ENCODE data around the gene FOXL3.
"Not testable (repeated sequence)": the region's sequence is repeated elsewhere in the genome, so short reads cannot be mapped to it uniquely, and the experiment has no call there.

Gene FOXL3

GRCh38 chr7:255038-255435 lies 34.9 kb upstream of the FOXL3 start:
- no peak for DNase-seq

DNA sequence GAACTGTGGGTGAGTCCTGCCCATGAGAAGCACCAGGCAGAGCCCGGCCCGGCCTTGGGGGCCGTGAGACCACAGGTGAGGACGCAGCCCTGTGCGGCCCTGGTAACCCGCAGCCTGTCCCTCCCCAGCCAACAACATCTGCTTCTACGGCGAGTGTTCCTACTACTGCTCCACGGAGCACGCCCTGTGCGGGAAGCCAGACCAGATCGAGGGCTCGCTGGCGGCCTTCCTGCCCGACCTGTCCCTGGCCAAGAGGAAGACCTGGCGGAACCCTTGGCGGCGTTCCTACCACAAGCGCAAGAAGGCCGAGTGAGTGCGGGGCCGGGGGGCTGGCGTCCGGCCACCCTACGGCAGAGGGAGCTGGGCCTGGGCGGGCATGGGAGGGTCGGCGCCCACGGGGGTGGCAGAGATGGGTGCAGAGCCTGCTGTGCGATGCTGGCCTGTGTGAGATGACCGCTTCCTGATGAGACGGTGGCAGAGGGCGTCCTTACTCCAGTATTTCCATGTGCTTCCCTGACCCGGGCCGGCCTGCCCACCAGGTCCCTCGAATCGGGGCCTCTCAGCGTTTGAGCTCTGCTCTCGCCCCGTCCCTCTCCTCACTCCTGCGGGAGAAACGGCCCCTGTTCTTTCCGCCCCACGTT lies 34.1 kb upstream of the FOXL3 start:
- DNase-seq: no peak

DNA sequence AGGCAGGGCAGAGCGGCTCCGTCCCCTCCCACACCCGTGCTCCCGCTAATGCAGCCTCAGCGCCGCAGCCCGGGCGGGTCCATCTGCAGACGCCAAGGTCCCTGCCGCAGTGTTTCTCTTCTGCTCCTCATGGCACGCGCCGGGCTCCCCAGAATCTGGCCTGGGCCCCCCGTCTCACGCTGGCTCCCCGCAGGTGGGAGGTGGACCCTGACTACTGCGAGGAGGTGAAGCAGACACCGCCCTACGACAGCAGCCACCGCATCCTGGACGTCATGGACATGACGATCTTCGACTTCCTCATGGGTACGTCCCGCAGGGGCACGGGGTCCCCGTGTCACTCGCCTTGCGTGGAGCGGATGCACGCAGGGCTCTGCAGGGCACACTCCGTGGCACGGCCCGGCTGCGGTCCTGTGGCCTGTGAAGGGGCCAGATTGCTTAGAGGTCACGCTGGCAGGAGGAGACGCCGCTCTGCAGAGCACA lies 33.5 kb upstream of the FOXL3 start:
- DNase-seq: no peak

DNA sequence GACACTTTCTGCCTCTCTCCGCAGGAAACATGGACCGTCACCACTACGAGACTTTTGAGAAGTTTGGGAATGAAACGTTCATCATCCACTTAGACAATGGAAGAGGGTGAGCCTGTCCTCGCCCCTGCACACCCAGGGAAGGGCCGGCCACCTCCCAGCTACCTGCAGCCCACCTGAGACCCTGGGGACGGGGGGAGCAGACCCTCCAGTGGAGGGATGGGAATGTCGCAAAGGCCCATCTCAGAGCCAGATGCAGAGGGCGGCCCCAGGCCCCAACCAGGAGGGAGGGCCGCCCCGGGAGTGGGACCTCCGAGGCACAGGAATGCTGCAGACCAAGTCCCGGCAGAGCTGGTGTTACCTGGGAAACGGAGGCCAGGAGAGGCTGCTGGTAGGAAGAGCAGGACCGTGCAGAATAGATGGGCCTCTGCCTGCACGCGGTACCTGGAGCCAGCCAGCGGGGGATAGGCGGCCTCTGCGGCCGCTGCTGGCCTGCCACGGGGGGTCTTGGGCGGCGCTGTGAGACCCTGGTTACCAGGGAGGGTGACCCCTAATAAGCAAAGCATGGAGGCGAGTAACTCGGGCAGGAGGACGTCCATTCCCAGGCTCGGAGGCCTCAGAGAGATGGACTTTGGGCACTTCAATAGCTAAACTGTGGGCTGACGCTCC lies 32.9 kb upstream of the FOXL3 start:
- no peak for DNase-seq

GRCh38 chr7:257647-257992 lies 32.4 kb upstream of the FOXL3 start:
- no peak for DNase-seq

DNA sequence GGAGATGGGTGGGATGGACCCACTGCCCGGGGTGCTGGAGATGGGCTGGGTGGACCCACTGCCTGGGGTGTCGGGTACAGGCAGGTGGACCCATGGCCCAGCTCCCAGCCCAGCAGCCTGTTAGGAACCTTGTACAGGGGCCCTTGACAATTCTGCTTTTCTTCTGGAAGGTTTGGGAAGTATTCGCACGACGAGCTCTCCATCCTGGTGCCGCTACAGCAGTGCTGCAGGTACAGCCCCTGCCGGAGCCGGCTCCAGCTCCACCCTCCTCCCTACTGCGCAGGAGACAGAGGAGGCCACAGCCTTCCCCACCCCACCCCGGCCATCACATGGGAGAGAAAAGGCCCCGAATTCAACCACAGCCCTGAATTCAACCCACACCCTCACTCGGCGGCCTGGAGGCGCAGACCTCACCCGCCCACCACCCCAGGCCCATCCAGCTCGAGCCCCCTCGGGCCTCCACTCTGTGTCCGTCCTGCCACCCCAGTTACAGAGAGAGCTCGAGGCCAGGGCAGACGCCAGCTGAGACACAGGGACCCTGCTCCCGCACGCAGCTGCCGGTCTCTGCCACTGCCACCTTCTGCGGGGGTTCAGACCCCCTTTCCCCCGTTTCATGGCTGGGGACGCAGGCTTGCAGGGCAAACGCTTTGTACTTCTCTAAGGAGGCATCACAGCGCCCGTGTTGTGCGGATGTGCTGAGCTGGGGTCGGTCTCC lies 31.3 kb upstream of the FOXL3 start:
- DNase-seq: no peak

DNA sequence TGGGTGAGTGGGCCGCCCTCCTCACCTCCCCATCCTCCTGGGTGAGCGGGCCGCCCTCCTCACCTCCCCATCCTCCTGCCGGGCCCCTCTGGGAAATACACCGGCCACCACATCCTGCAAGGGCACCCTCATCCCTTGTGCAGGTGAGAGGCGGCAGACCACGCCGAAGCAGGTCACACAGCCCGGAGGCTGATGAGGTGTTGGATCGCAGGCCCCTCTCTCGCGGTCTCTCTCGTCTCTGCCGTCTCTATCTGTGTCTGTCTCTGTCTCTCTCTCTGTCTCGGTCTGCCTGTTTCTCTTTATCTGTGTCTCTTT lies 30.8 kb upstream of the FOXL3 start:
- DNase-seq: no peak

DNA sequence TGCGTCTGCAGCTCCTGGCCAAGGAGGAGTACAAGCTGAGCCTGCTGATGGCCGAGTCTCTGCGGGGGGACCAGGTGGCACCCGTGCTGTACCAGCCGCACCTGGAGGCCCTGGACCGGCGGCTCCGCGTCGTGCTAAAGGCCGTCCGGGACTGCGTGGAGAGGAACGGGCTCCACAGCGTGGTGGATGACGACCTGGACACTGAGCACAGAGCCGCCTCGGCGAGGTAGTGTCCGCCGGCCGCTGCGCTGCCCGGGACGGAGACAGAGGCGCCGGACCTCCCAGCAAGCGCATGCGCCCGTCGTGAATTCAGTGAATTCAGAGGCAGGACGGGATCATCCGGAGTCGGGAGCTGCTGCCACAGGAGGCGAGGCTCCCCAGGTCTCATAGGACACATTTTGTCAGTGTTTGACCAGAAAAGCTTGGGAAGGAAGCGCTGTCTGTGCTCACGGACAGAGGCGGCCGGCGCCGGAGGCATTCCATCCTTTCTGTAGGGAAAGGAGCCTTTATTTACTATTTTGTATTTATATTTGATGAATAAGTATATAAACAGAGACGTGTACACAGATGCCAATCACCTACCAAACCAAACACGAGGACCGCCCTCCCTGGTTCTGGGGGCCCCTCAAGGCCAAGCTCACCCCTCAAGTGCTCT lies 30.1 kb upstream of the FOXL3 start:
- DNase-seq: no peak

GRCh38 chr7:260441-261281 lies 29.3 kb upstream of the FOXL3 start:
- DNase-seq: no peak

DNA sequence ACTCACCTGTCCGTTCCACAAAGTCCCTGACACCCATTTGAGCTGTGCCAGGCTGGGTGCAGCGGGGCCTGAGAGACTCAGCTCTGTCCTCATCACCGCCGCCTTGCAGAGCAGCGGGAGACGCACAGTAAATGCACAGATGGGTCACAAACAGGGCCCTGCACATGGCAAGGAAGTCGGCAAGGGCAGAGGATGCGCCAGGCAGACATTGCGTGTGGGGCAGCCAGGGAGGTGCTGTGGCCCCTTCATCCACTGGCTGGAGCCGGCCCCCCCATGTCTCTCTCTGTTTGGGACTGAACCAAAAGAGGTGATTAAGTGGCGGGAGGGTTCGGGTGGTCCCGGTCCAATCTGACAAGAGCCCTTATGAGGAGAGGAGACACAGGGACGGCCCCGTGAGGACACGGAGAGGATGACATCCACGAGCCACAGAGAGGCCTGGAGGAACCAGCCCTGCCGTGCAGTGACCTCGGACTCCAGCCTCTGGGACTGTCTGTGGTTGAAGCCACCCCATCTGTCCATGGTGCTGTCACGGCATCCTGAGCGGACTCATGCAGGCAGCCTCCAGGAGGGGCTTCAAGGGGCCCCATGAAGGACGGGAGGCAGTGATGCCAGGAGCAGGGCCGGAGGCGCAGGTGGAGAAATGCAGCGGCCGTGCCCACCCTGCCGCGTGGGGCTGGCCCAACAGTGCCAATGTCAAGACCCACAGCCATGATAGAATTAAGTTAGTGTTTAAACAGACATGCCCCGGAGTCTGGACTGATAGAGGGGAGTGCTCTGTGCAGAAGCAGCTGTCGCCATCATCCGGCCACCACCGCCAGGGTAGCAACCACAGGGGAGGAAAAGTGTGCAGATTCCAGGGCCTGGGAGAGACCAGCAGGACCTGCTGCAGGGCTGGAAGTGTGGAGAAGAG lies 28.4 kb upstream of the FOXL3 start:
- DNase-seq: no peak

DNA sequence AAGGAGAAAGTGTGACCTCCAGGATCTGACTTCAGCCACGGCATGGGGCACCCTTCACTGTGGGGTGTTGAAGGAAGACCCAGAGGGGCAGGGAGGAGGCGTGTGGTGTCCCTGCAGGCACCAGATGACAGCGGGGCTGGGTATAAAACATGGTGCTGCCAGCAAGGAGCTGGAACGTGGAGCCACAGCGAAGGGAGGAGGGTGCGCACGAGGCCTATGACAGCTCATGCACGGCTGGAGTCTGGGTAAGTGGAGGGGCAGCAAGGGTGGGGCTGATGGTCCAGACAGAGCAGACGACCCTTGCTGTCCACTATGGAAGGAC lies 27.8 kb upstream of the FOXL3 start:
- DNase-seq: no peak

DNA sequence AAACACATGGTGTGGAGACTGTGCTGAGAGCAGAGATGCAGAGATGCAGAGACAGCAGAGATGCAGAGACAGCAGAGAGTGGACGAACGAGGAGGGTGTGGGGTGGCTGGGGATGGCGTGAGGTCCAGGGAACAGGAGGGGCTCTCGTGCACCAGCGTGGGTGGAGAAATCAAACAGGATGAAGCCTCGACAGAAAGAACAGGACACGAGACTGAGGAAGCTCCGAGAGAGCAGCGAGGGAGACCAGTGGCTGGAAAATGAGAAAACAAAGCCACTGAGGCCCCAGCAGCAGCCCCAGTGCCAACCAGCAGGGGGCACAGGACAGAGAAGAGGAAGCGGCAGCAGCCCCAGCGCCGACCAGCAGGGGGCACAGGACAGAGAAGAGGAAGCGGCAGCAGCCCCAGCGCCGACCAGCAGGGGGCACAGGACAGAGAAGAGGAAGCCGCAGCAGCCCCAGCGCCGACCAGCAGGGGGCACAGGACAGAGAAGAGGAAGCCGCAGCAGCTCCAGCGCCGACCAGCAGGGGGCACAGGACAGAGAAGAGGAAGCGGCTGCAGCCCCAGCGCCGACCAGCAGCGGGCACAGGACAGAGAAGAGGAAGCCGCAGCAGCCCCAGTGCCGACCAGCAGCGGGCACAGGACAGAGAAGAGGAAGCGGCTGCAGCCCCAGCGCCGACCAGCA lies 27.2 kb upstream of the FOXL3 start:
- DNase-seq: not testable (repeated sequence)

DNA sequence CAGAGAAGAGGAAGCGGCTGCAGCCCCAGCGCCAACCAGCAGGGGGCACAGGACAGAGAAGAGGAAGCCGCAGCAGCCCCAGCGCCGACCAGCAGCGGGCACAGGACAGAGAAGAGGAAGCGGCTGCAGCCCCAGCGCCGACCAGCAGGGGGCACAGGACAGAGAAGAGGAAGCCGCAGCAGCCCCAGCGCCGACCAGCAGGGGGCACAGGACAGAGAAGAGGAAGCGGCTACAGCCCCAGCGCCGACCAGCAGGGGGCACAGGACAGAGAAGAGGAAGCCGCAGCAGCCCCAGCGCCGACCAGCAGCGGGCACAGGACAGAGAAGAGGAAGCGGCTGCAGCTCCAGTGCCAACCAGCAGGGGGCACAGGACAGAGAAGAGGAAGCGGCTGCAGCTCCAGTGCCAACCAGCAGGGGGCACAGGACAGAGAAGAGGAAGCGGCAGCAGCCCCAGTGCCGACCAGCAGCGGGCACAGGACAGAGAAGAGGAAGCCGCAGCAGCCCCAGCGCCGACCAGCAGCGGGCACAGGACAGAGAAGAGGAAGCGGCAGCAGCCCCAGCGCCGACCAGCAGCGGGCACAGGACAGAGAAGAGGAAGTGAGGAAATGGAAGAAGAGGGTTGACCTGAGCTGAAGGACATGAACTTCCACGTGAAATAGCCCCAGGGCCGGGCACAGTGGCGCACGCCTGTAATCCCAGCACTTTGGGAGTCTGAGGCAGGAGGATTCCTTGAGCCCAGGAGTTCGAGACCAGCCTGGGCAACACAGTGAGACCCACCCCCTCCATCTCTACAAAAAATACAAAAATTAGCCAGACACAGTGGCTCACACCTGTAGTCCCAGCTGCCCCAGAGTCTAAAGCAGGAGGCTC lies 26.3 kb upstream of the FOXL3 start:
- DNase-seq: not testable (repeated sequence)

DNA sequence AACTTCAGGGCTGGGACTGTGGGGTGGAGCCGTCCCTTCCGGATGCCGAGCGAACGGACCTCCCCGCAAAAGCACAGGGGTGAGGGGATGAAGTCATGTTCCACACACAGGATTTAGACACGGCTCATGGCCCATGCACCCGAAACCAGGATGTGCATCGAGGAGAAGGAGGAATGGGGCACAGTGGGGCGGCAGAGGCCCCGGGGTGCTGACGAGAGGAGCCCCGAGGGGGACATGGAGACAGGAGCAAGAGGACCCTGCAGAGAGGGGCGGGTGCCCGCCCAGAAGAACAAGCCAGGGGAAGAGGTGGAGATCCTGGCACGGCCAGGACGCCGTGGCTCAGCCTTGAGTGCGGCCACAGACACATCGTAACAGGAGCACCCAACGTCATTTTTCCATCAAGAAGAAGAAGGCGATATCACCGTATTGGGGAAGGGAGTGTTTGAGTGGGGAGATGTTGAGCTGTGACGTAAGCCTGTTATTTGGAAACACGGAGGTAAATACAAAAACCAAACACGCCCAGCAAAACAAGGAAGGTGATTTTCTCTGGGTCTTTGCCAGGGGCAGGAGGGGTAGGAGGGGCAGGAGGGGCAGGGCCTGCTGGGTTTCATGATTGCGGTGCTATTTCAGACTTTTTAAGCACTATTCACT lies 25.3 kb upstream of the FOXL3 start:
- no peak for DNase-seq

- DNase-seq: no peak
Observed at GRCh38 chr7:265192-265997, 24.6 kb upstream of the FOXL3 start.

DNA sequence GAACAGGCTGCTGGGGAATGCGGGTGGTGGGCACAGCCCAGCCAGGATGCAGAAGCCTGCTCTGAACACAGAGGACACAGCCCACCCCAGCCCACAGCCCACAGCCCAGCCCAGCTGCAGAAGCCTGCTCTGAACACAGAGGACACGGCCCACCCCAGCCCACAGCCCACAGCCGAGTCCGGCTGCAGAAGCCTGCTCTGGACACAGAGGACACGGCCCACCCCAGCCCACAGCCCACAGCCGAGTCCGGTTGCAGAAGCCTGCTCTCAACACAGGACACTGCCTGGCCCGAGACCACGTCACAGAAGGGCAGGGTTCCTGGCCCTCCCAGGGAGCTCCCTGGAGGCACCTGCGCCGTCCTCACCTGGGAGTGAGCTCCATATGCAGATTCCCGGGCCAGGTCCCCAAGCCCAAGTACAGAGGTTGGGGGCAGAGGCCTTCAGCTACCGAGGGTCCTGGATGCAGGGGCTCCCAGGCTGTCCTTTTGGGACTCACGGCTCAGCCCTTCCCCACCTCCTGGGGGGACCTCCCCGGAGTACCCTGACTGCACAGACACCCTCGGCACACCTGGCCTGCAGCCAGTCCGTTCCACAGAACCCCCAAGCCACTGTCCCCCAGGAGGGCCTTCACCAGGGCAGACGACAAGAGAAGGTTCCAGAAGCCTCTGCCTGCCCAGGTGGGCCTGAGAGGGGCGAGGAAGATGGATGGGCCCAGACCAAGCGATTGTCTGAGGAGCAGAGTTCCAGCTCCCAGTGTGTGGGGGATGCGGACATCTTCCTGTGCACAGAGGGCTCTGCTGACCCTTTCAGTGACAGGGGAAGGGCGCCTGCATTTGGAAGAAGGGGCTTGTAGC lies 23.7 kb upstream of the FOXL3 start:
- DNase-seq: no peak
